ENCODE measurements around the gene SYNGR3. TPM values are rescaled to one million over a fixed set of nuclear protein-coding genes. Genes with fewer than 3 reads are reported as not detected.

The SYNGR3 gene
- total and polyA plus RNA-seq, 8 donors, result 0.21 to 0.93 (median 0.33) TPM

GRCh38 chr16:1984347-1985225 is 5.2 kb upstream of the SYNGR3 start:
- Histone ChIP-seq H3K27me3 (peaks cover 34 to 58% of the 10 kb centered on the region in 2 donors), H3K36me3 (peaks cover 0 to 24% of the 10 kb centered on the region in 2 donors), H3K4me1 (peaks cover 15 to 29% of the 10 kb centered on the region in 2 donors), H3K4me3 (peak overlapping the region; percentile 71 to 88), H3K9me3 (no peaks in the 10 kb centered on the region), H3K27ac (peak overlapping the region; percentile 63 to 88)
- no peak for ATAC-seq
- TF ChIP-seq CTCF (IDR thresholded peaks at IDR 0.05), result no peak
- intact Hi-C loops (cut with DNase I), result no loop called here
- DNase-seq, result no peak

DNA sequence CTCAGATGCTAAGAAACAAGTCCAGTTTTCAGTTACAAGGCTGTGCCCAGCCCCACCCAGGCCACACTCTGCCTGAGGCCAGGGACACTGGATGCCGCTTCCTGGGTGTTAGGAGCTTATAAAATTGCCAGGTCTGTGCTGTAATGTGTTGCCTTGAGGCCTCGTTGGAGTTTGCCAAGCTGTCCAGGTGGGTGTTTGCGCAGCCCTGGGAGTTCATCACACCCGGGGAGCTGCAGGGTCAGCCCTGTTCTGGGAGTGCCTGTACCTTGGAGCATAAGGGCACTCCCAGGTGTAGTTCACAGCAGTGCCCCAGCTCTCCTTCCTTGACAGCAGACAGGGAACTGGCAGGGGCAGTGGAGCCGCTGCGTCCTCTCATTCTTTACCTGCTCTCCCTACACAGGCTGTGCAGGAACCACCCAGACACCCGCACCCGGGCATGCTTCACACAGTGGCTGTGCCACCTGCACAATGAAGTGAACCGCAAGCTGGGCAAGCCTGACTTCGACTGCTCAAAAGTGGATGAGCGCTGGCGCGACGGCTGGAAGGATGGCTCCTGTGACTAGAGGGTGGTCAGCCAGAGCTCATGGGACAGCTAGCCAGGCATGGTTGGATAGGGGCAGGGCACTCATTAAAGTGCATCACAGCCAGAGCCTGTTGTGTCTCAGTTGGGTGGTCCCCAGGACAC is 4.2 kb upstream of the SYNGR3 start:
- no peaks in the 10 kb centered on the region for H3K9me3 ChIP-seq
- H3K27ac ChIP-seq, result no peak overlapping the region
- H3K4me3 ChIP-seq, result no peak overlapping the region
- TF ChIP-seq CTCF (IDR thresholded peaks at IDR 0.05), result no peak
- peaks cover 29 to 58% of the 10 kb centered on the region in 2 donors for H3K27me3 ChIP-seq
- peaks cover 19 to 39% of the 10 kb centered on the region in 2 donors for H3K4me1 ChIP-seq
- ATAC-seq (no peak), DNase-seq (no peak)
- intact Hi-C loops (cut with DNase I), result no loop called here
- peaks cover 0 to 24% of the 10 kb centered on the region in 2 donors for H3K36me3 ChIP-seq

GRCh38 chr16:1987198-1987597 is 2.6 kb upstream of the SYNGR3 start:
- Histone ChIP-seq H3K27me3 (peaks cover 29 to 56% of the 10 kb centered on the region in 2 donors), H3K9me3 (no peaks in the 10 kb centered on the region), H3K4me3 (no peak overlapping the region), H3K27ac (no peak overlapping the region), H3K36me3 (peaks cover 0 to 24% of the 10 kb centered on the region in 2 donors), H3K4me1 (peaks cover 33 to 53% of the 10 kb centered on the region in 2 donors)
- no peak for ATAC-seq
- no peak for DNase-seq
- TF ChIP-seq CTCF (IDR thresholded peaks at IDR 0.05), result no peak
- intact Hi-C loops (cut with DNase I), result no loop called here

DNA sequence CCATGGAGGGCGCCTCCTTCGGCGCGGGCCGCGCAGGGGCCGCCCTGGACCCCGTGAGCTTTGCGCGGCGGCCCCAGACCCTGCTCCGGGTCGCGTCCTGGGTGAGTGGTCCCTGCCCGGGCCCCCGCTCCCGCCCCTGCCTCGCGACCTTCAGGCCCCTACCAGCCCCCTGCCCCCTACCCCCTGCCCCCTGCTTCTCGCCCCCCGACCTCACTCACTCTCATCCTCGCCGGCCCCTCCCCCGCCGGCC is 256 bp downstream of the SYNGR3 start:
- ATAC-seq (no peak), DNase-seq (no peak)
- TF ChIP-seq CTCF (IDR thresholded peaks at IDR 0.05), result no peak
- Histone ChIP-seq H3K27ac (no peak overlapping the region), H3K9me3 (peaks cover 0 to 5% of the 10 kb centered on the region in 2 donors), H3K36me3 (peaks cover 0 to 24% of the 10 kb centered on the region in 2 donors), H3K4me1 (peaks cover 23 to 46% of the 10 kb centered on the region in 2 donors), H3K4me3 (peak overlapping the region in 1 of 2 donors; percentile 16), H3K27me3 (peaks cover 29 to 41% of the 10 kb centered on the region in 2 donors)
- intact Hi-C loops (cut with DNase I), result no loop called here

Data from left lung (tissue), 10 donors.